Activated CD8-positive, alpha-beta memory T cell treated with anti-CD3 and anti-CD28 coated beads for 1 hour (primary cell): ENCODE results near the gene PTPRN2.

ENCODE experiments used
- DNase-seq, 2 donors: peaks; one replicate each; pipeline ENCODE4 v3.0.0-alpha.2; 2020; ENCODE audit warnings: low read depth in 1 of 2; ENCODE audit errors: extremely low read depth in 1 of 2

PTPRN2 gene

DNA sequence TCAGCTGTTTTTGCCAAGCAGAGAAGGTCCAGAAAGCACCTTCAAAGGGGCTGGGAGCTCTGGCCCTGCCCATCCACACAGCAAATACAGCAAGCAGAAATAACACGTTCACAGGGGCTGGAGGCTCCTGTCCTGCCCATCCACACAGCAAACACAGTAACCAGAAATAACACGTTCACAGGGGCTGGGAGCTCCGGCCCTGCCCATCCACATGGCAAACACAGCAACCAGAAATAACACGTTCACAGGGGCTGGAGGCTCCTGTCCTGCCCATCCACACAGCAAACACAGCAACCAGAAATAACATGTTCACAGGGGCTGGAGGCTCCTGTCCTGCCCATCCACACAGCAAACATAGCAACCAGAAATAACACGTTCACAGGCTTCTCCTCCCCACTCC is 558.1 kb downstream of the PTPRN2 start:
- no peak for DNase-seq

DNA sequence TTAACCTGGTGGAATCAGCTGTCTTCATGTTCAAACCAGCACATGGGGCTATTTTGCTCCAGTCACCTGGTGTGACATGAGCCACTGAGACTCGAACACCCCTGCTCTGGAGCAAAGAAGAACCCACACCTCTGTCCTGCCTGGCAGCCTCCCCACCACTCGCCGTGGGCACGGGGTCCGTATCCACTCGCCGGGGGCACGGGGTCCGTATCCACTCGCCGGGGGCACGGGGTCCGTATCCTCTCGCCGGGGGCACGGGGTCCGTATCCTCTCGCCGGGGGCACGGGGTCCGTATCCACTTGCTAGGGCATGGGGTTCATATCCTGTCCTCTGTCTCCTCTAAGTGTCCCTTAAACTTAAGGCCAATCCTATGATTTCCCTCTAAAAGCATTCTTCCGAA is 558.7 kb downstream of the PTPRN2 start:
- no peak for DNase-seq

- no peak for DNase-seq
Measured at GRCh38 chr7:158028290-158028941, 559.2 kb downstream of the PTPRN2 start.

DNA sequence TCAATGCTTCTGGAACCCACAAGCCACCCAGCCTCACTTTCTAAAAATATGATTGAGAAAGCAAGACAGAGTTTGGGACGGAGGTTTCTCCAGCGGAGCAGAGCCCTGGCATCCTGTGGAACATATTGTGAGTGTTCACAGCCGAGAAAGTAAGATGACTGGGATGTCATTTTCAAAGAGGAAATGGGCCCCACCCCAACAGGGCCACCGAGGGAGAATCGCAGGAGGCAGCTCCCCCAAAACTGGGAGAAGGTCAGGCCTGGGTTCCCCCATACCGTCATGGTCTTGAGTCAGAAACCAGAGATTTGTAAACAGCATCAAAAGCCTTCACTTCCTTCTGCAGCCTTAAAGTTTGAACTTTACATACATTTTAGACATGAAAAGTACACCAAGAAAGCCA is 560.0 kb downstream of the PTPRN2 start:
- DNase-seq = no peak

DNA sequence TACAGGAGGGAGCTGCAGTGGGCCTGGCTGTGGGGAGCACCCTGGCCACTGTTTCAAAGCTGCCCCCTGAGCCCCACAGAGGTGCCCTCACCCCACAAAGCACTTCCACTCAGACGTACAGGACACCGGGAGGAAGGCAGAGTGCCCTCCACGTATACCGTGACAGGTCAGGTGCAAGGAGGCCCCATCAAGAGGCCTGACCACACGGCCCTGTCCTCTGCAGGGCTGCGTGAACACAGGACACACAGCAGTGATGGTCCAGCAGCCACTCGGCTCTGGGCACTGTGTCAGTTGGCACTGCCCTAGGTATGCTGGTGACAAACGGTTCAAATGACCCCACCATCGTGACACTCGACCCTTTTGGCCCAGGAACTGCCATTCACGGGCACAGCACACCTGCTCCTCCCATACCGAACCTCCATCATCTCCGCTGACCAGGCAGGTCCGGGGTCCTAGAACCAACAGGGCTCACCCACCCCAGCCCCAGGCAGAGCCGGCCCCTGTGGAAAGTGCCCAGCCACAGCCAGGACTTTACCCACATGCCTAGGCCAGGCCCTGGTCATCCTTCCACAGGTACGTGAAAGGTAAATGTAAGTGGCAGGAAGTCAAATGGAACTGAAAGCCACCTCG is 560.9 kb downstream of the PTPRN2 start:
- no peak for DNase-seq

- DNase-seq = no peak
Measured at GRCh38 chr7:158025686-158026600, 561.7 kb downstream of the PTPRN2 start.

DNA sequence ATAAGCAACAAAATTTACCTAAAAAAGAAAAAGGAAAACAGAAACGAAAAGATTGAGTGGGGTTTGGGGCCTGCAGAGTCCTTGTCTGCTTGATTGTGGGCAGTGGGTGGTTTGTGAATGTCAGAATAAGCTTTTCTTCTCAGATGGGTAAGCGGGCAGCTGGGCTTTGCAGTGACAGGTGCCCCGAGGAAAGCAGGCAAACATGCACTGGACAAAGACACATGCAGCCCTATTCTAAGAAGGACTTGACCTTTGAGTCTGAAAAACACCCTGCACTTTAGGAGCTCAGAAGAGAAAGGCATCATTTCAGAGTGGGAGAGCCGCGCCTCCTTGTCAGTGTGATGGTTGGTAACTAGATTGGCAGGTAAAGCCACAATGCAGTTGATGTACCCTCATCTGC is 562.7 kb downstream of the PTPRN2 start:
- no peak for DNase-seq

GRCh38 chr7:158024351-158024715 is 563.3 kb downstream of the PTPRN2 start:
- DNase-seq = no peak

DNA sequence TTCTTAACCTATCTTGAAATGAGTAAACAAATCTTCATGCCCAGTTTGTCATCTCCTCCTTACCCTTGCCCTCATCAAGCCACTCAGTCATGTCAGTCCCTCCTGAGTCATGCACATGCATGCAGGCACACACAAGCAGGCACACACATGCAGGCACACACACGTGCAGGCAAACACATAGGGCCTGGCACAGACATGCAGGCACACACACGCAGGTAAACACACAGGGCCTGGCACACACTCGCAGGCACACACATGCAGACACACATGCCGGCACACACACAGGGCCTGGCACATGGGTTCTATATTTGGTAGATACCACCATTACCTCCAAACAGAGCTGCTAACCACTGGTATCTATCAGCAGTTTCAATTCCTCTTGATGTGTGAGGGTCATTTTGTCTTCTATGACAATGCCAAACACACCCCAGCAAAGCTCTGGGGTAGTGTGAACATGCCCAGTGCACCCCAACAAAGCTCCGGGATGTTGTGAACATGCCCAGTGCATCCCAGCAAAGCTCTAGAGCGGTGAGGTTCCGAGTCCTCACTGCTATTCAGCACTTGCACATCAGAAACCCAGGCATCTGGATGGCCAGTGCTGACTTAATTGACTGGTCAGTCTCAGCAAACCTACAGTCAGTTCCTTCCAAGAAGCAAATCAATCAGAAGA is 563.8 kb downstream of the PTPRN2 start:
- DNase-seq = no peak

DNA sequence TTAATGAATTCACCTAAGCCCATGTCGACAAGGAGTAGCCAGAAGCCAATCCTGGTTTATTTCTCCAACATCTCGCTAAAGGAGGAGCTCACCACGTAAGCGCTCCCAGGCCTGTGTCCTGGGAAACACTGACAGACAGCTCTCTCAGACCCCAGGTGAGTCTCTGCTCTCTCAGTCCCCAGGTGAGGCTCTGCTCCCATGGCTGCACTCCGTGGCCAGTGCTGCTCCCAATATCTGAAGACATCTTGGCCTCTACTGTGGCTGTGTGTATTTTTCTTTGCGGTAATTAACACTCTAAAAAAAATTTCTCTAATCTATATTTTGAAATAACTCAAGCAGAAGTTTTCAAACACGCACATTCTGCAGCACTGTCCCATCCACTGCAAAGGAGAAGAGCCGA is 564.5 kb downstream of the PTPRN2 start:
- DNase-seq = no peak

- no peak for DNase-seq
Measured at GRCh38 chr7:158022601-158023000, 565.0 kb downstream of the PTPRN2 start.

DNA sequence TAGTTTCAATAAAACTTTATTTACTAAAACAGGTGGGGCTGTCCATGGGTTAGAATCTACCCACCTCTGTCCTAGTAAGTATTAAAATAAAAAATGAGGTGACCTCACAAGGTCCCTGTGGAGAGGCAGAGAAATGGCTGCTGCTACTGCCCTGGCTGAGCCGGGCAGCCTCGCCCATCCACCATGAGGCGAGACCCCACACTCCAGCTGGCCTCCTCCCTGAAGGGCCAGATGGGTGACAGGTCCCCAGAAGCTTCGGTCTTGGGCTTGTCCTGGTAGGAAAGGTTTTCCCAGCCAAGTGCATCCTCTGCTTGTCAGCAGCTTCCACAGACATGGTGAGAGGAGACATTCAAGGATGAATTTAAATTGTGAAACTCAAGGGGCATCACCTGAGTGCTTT is 565.8 kb downstream of the PTPRN2 start:
- no peak for DNase-seq

DNA sequence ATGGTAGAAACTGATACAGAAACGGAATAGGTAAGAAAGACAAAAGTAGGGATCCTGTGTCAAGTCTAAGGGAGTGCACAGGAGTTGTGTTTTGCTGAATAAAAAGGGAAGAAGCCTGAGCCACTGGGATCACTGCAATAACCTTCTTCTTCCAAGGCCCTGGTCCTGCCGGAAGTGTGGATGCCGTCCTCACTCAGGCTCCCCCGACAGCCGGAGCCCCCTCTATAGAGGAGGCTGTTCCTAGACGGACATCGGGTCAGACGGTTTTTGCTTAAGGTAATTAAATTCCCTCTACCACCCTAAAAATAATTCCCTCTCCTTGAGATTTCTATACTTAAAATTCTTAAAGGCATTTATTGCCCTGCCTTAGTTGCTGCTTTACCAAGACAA is 566.9 kb downstream of the PTPRN2 start:
- DNase-seq = no peak

DNA sequence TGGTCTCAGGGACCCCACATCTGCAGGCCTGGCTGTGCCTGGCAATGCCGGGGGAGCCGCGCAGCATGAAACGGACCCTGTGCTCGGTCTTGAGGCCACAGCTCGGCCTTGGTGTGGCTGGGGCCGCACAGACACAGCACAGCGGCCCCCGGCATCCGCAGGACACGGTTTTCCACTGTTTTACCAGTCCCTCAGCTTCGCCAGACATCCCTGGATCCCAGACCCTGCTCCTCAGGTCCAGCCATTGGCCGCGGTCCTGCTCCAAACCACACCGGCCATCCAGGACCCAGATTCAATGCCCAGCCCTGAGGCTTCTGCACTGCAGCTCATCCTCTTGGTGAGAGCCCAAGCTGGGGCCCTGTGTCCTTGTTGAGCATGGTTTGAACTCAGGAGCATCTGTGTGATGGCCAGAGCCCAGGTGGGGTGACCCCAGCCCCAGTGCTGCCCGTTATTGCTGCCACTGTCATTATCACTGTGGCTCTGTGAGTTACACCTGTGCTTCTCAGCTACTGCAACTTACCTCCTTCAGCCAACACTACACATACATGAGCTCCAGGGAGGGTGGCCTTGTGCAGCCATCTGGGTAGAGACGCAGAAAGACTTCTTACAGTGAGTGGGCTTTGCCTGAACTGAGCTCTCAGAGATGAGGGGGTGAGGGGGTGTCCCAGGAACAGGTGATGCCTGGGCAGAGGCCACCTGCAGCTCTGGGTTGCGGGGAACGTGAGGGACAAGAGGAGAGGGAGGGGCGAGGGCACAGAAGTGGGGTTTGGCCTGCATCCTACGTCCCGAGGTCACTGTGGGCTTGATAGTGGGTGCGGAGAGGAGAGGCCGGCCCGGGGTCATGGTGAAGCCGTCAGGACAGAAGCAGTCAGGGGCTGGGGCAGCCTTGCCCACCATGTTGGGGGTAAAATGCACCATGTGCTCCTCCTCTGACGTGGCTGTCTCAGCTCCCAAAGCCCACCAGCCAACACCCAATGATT is 567.6 kb downstream of the PTPRN2 start:
- DNase-seq = no peak

GRCh38 chr7:158018971-158019645 is 568.5 kb downstream of the PTPRN2 start:
- no peak for DNase-seq

DNA sequence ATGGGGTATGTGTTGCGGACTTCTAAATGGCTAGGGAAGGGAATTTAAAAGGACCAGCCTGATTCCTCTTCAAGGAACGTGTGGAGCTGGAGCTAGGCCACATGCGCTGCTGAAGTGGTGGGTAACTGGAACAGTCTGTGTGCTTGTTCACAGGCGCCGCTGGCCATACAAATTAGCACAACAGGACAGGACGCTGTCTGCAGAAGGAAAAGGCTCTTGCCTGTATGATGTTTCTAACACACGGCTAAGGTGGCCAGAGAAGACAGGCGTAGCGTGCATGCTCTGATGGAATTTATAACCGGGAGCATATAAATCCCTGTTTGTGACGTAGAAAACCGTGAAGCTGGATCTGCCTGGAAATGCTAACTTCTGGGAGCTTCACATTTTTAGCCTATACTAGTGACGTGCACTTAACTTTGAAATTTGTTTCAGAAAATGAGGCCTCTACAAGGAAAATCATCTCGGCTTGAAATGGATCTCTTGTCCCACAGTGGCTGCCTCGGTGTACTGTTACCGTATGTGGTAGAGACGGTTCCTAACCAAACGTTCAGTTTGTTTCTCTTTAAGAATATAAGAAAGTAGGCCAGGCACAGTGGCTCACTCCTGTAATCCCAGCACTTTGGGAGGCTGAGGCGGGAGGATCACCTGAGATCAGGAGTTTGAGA is 569.4 kb downstream of the PTPRN2 start:
- no peak for DNase-seq

DNA sequence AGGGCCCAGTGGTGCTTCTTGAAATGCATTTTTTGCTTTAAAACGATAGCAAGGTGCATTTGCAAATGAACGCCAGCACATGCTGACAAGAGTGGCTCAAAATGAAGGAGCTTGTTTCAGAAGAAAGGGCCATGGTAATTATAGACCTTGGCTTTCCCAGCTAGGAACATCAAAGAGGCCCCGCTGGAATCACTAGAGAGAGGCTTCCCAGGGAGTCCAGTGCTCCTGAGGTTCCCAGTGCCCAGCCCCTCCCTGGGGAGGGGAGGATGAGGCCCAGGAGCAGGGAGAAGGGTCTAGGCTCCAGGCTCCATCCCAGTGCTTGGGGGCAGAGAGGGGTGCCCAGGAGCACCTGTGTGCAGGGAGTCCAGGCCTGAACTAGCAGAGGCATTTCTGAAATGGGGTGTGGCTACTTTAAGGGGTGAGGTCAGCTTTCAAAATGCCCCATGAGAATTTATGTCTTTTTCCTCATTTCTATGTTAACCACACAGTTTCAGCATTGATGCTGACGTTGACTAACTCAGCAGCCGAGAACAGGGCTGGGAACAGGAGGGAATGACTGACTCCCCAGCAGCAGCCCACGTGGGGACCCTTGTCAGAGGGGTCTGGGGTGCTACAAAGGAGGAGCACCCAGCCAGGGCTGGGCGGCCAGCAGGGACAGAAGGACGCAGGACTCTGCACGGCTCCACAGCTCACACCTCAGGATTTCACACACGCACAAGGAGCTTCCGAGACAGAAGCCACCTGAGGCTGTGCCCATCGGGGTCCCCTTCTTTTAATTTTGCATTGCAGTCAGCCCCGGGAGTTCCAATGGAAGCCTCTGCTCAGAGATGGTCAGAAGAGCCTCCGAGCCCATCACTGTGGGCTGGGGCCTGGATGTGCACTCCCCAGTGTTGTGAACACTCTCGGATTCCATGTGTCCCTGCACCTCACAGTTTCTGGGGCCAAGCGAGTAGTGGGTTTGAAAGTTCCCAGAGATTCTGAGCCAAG is 570.2 kb downstream of the PTPRN2 start:
- no peak for DNase-seq
